ENCODE results near the gene PLOD3. TPM values are rescaled to one million over a fixed set of nuclear protein-coding genes. Genes with fewer than 3 reads are reported as not detected.

The PLOD3 gene
- total RNA-seq, 2 donors from 2014 or later, result 35.5 to 35.9 TPM

DNA sequence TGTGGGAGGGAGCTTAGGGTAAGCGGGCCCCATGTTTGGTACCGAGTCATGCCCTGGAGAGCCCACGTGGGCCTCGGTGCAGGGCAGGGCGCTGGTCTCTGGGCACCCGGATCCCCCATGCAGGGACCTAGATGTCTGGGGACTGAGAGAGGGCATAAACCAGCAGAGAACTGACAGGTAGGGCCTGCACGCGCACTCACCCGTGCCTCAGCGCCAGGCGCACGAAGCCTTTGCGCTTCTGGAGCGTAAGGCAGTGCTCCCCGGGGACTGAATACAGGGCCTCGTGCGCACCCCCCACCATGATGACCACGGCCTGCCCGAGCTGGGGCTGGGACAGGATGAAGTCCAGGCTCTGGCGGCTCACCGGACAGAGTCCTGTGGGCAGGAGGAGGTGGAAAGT is 19.4 kb downstream of the PLOD3 start:
- Histone ChIP-seq H3K9me3 (no peaks in the 10 kb centered on the region), H3K27me3 (peaks cover 12 to 15% of the 10 kb centered on the region in 2 donors), H3K27ac (no peak overlapping the region), H3K36me3 (no peaks in the 10 kb centered on the region), H3K4me3 (no peak overlapping the region), H3K4me1 (peaks cover 0 to 9% of the 10 kb centered on the region in 2 donors)
- TF ChIP-seq, protein P1, sequence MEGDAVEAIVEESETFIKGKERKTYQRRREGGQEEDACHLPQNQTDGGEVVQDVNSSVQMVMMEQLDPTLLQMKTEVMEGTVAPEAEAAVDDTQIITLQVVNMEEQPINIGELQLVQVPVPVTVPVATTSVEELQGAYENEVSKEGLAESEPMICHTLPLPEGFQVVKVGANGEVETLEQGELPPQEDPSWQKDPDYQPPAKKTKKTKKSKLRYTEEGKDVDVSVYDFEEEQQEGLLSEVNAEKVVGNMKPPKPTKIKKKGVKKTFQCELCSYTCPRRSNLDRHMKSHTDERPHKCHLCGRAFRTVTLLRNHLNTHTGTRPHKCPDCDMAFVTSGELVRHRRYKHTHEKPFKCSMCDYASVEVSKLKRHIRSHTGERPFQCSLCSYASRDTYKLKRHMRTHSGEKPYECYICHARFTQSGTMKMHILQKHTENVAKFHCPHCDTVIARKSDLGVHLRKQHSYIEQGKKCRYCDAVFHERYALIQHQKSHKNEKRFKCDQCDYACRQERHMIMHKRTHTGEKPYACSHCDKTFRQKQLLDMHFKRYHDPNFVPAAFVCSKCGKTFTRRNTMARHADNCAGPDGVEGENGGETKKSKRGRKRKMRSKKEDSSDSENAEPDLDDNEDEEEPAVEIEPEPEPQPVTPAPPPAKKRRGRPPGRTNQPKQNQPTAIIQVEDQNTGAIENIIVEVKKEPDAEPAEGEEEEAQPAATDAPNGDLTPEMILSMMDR (IDR thresholded peaks at IDR 0.05), result no peak
- no peak for DNase-seq (ENCODE audit: low spot score)

- Histone ChIP-seq H3K27ac (no peak overlapping the region), H3K27me3 (no peaks in the 10 kb centered on the region), H3K36me3 (no peaks in the 10 kb centered on the region), H3K4me1 (no peaks in the 10 kb centered on the region), H3K4me3 (no peak overlapping the region), H3K9me3 (no peaks in the 10 kb centered on the region)
- TF ChIP-seq, protein P1 (IDR thresholded peaks at IDR 0.05), result no peak
- no peak for DNase-seq (ENCODE audit: low spot score)
Observed at GRCh38 chr7:101195884-101196283, 21.5 kb downstream of the PLOD3 start.

DNA sequence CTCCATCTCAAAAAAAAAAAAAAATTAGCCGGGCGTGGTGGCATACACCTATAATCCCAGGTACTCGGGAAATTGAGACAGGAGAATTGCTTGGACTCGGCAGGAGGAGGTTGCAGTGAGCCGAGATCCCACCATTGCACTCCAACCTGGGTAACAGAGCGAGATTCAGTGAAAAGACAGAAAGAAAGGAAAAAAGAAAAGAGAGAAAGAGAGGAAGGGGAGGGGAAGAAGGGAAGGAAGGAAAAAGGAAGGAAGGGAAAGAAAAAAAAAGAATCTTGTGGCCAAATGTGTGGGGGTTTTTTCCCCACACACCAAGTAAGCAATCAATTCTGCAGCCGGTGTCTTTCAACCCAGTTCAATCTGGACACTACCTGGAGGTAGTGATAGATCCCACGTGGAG is 28.3 kb downstream of the PLOD3 start:
- Histone ChIP-seq H3K9me3 (no peaks in the 10 kb centered on the region), H3K27ac (no peak overlapping the region), H3K27me3 (no peaks in the 10 kb centered on the region), H3K4me1 (no peaks in the 10 kb centered on the region), H3K4me3 (no peak overlapping the region), H3K36me3 (no peaks in the 10 kb centered on the region)
- TF ChIP-seq, protein P1 (IDR thresholded peaks at IDR 0.05), result no peak
- DNase-seq (ENCODE audit: low spot score), result no peak

DNA sequence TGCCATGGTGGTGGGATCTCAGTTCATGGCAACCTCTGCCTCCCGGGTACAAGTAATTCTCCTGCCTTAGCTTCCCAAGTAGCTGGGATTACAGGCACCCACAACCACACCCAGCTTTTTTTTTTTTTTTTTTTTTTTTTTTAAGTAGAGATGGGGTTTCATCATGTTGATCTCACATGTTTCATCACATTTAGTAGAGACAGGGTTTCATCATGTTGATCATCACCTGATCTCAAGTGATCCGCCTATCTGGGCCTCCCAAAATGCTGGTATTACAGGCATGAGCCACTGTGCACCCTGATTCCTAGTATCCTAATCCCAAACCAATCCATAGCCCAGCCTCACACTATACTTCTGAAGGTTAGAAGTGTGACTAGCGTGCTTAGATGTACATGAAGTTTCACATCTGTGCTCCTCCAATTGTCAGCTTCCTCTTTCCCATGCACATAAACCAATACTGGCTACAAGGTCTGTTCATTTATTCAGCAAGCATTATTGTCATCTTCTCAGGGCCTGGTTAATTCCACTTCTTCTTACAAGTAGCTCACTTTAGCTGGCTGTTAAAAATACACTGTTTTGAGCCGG is 30.4 kb downstream of the PLOD3 start:
- no peak overlapping the region for H3K4me3 ChIP-seq
- TF ChIP-seq, protein P1 (IDR thresholded peaks at IDR 0.05), result no peak
- no peaks in the 10 kb centered on the region for H3K4me1 ChIP-seq
- no peak overlapping the region for H3K27ac ChIP-seq
- DNase-seq (ENCODE audit: low spot score), result no peak
- no peaks in the 10 kb centered on the region for H3K36me3 ChIP-seq
- H3K27me3 ChIP-seq, result no peaks in the 10 kb centered on the region
- H3K9me3 ChIP-seq, result no peaks in the 10 kb centered on the region

GRCh38 chr7:101186194-101186593 is 31.2 kb downstream of the PLOD3 start:
- peaks cover under 1% of the 10 kb centered on the region in 2 donors for H3K27me3 ChIP-seq
- no peak overlapping the region for H3K4me3 ChIP-seq
- H3K36me3 ChIP-seq, result no peaks in the 10 kb centered on the region
- no peaks in the 10 kb centered on the region for H3K4me1 ChIP-seq
- H3K9me3 ChIP-seq, result no peaks in the 10 kb centered on the region
- no peak for DNase-seq (ENCODE audit: low spot score)
- no peak overlapping the region for H3K27ac ChIP-seq
- TF ChIP-seq, protein P1 (IDR thresholded peaks at IDR 0.05), result no peak

- Histone ChIP-seq H3K36me3 (no peaks in the 10 kb centered on the region), H3K27ac (no peak overlapping the region), H3K4me3 (no peak overlapping the region), H3K27me3 (peaks cover 8 to 9% of the 10 kb centered on the region in 2 donors), H3K9me3 (no peaks in the 10 kb centered on the region), H3K4me1 (peaks cover 0 to under 1% of the 10 kb centered on the region in 2 donors)
- TF ChIP-seq, protein P1 (IDR thresholded peaks at IDR 0.05), result no peak
- DNase-seq (ENCODE audit: low spot score), result no peak
Observed at GRCh38 chr7:101185258-101185839, 32.0 kb downstream of the PLOD3 start.
